ENCODE measurements around the gene PDPN.

DNA sequence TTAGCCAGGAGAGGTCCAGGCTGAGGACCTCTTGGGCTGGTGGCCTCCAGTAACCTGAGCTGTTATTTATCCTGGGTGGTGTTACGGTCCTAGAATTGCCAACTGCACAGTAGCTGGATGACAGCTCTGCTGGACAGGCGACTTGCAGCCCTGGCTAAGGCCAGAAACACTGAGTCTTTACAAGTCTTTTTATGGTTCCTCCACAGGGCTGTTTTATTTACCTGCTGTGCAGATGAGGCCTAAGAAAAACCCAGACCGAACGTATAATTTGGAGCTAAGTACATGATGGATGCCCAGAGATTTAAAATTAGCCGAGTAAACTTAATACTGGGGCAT lies 39.4 kb upstream of the PDPN start:
- TF ChIP-seq TAF1 (IDR thresholded peaks at IDR 0.05; ENCODE audit: borderline replicate concordance, low read depth, low read length), result no peak
- no peak for TF ChIP-seq POLR2A (IDR thresholded peaks at IDR 0.05; ENCODE audit: low read depth, low read length)
- no peak for TF ChIP-seq POLR2AphosphoS5 (IDR thresholded peaks at IDR 0.05; ENCODE audit: low read depth, low read length)

Data from GM12892 (cell line).